HepG2 (cell line): ENCODE data around the gene DHX8. TPM values are rescaled to one million over a fixed set of nuclear protein-coding genes. Genes with fewer than 3 reads are reported as not detected.
A peak's percentile ranks its signal among the peaks of the same experiment; 100 is the strongest.

Source experiments
- HOXA7 ChIP-seq: sonication (generic); formaldehyde crosslinking; IDR thresholded peaks from 2 replicates; pipeline ENCODE4 v1.8.1; 2022; ENCODE audit warnings: mild to moderate bottlenecking, missing genetic modification reagents, moderate library complexity
- MAFK ChIP-seq, 2 experiments: IDR thresholded peaks in 1 of 2; conservative IDR thresholded peaks in 1 of 2; 2 replicates each; pipeline ENCODE4 v1.6.1; 2011; ENCODE audit warnings: improper control_type of control experiment in 2 of 2, low read length in 2 of 2
- MIER2 ChIP-seq: IDR thresholded peaks from 2 replicates; pipeline ENCODE4 v1.6.1; 2016; ENCODE audit warnings: missing biosample characterization, missing genetic modification reagents
- MNT ChIP-seq: fragments of 450-650 bp; IDR thresholded peaks from 2 replicates; pipeline ENCODE4 v1.6.1; 2016
- PHF5A ChIP-seq: IDR thresholded peaks from one replicate; pipeline ENCODE4 v1.6.1; 2018; ENCODE audit warnings: low read depth, missing genetic modification reagents; ENCODE audit not compliant: unreplicated experiment
- RARA ChIP-seq: IDR thresholded peaks from 2 replicates; pipeline ENCODE4 v1.6.1; 2016; ENCODE audit warnings: missing genetic modification reagents, missing compliant biosample characterization
- RFX3 ChIP-seq: IDR thresholded peaks from 2 replicates; pipeline ENCODE4 v1.6.1; 2016; ENCODE audit warnings: missing biosample characterization, missing genetic modification reagents
- SMARCC2 ChIP-seq: fragments of 450-650 bp; IDR thresholded peaks from 2 replicates; pipeline ENCODE4 v1.6.1; 2017; ENCODE audit warnings: antibody characterized with exemption, mild to moderate bottlenecking
- SP5 ChIP-seq: IDR thresholded peaks from 2 replicates; pipeline ENCODE4 v1.6.1; 2016; ENCODE audit warnings: low read depth, borderline replicate concordance
- TFDP2 ChIP-seq: sonication (generic); formaldehyde crosslinking; IDR thresholded peaks from 2 replicates; pipeline ENCODE4 v1.4.0; 2020; ENCODE audit warnings: missing genetic modification reagents
- THAP9 ChIP-seq: sonication (generic); formaldehyde crosslinking; IDR thresholded peaks from 2 replicates; pipeline ENCODE4; 2020; ENCODE audit warnings: missing genetic modification reagents, mild to moderate bottlenecking, borderline replicate concordance
- XRCC5 ChIP-seq: fragments of 200-400 bp; formaldehyde crosslinking; optimal IDR thresholded peaks from 2 replicates; pipeline ENCODE3; 2017; ENCODE audit warnings: mild to moderate bottlenecking, low read length
- ZC3H4 ChIP-seq: sonication (generic); formaldehyde crosslinking; IDR thresholded peaks from 2 replicates; pipeline ENCODE4 v1.4.0; 2020; ENCODE audit warnings: missing genetic modification reagents, borderline replicate concordance
- ZFP37 ChIP-seq: sonication (generic); formaldehyde crosslinking; IDR thresholded peaks from 2 replicates; pipeline ENCODE4 v1.4.0; 2020; ENCODE audit warnings: missing genetic modification reagents, borderline replicate concordance
- ZNF12 ChIP-seq: sonication (generic); formaldehyde crosslinking; IDR thresholded peaks from 2 replicates; pipeline ENCODE4 v1.5.0; 2020; ENCODE audit warnings: missing genetic modification reagents
- ZNF441 ChIP-seq: sonication (generic); formaldehyde crosslinking; IDR thresholded peaks from 2 replicates; pipeline ENCODE4 v1.7.0; 2021; ENCODE audit warnings: missing genetic modification reagents, borderline replicate concordance
- ZNF713 ChIP-seq: sonication (generic); formaldehyde crosslinking; IDR thresholded peaks from 2 replicates; pipeline ENCODE4 v1.4.0; 2020; ENCODE audit warnings: mild to moderate bottlenecking, missing genetic modification reagents
- polyA plus RNA-seq, 8 experiments: library from polyadenylated mRNA; depleted of rRNA in 3 of 8; stranded (reverse) in 7 of 8; unstranded in 1 of 8; fragments of >200 nt; fragmentation: Illumina TruSeq in 4 of 8; extraction: Trizol in 4 of 8; gene quantifications; 2 replicates each; pipeline versions ENCODE4 v1.2.1 to v1.2.3, GENCODE V29; 2011 to 2016; ENCODE audit warnings: low read depth in 4 of 8, missing spikeins in 1 of 8, mixed read lengths in 1 of 8; ENCODE audit not compliant: insufficient read depth in 1 of 8
- total RNA-seq, 5 experiments: library from RNA; depleted of rRNA; stranded (reverse); fragments of >200 nt; fragmentation: Illumina TruSeq; extraction: Trizol; gene quantifications; 2 replicates each; pipeline ENCODE4 v1.2.3, GENCODE V29; 2016; ENCODE audit warnings: low read depth in 1 of 5
- TF ChIP-seq, protein P1 (sequence below): sonication (generic); formaldehyde crosslinking; IDR thresholded peaks from 2 replicates; pipeline ENCODE4 v1.4.0; 2020; ENCODE audit warnings: missing genetic modification reagents
- TF ChIP-seq, protein P2 (sequence below): sonication (generic); formaldehyde crosslinking; IDR thresholded peaks from 2 replicates; pipeline ENCODE4 v1.8.1; 2023; ENCODE audit warnings: mild to moderate bottlenecking, missing genetic modification reagents, borderline replicate concordance

DHX8 gene
- total and polyA plus RNA-seq, 2 of the 13 experiments (the other 11 are each of a cell fraction or from before 2014, with no cell fraction given), result 24.8 to 48.9 TPM

DNA sequence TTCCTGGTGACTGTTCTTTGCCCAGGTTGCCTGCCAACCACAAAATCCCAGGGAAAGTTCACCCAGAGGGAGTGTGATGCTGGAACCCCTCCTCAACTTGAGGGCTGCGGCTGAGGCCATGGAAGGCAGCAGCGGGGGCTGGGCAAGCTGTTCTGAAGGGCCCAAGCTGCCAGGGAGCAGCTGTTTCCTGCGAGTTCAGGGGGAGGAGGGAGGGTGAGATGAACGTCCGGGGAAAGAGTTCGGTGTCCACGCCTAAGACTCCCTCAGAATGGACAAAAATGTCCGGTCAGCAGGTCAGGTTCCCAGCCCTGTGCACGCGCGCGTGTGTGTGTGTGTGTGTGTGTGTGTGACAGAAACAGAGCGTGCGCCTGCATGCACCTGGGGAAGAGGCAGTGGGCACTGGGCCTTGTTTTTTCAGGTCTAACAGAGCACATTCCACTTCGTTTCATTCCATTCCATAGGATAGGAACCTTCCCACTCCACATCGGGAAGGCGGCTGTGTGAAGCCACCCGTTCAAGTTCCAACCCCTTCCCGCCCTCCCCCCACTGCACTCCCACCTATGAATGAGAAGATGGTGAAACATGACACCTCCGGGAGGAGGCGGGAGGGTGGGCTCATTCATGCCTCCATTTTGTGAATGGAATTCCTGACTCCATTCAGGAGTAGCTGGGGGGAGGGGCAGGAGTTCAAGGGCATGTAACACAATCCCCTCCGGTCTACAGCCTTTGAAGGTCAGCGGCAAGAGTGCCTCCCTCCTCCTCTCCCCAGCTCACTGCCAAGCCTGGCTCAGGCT is 46.7 kb downstream of the DHX8 start (continued):
- TF ChIP-seq, protein P1, sequence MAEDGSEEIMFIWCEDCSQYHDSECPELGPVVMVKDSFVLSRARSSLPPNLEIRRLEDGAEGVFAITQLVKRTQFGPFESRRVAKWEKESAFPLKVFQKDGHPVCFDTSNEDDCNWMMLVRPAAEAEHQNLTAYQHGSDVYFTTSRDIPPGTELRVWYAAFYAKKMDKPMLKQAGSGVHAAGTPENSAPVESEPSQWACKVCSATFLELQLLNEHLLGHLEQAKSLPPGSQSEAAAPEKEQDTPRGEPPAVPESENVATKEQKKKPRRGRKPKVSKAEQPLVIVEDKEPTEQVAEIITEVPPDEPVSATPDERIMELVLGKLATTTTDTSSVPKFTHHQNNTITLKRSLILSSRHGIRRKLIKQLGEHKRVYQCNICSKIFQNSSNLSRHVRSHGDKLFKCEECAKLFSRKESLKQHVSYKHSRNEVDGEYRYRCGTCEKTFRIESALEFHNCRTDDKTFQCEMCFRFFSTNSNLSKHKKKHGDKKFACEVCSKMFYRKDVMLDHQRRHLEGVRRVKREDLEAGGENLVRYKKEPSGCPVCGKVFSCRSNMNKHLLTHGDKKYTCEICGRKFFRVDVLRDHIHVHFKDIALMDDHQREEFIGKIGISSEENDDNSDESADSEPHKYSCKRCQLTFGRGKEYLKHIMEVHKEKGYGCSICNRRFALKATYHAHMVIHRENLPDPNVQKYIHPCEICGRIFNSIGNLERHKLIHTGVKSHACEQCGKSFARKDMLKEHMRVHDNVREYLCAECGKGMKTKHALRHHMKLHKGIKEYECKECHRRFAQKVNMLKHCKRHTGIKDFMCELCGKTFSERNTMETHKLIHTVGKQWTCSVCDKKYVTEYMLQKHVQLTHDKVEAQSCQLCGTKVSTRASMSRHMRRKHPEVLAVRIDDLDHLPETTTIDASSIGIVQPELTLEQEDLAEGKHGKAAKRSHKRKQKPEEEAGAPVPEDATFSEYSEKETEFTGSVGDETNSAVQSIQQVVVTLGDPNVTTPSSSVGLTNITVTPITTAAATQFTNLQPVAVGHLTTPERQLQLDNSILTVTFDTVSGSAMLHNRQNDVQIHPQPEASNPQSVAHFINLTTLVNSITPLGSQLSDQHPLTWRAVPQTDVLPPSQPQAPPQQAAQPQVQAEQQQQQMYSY, result peak; percentile 93
- peak; percentile 97 for TF ChIP-seq PHF5A (CRISPR knock-in tag)
- peak; percentile 93 for TF ChIP-seq XRCC5
- no peak for TF ChIP-seq HOXA7 (CRISPR knock-in tag)
- peak; percentile 92 for TF ChIP-seq ZC3H4 (CRISPR knock-in tag)
- TF ChIP-seq ZFP37 (CRISPR knock-in tag), result peak; percentile 69; the same call in 1 of the 2 replicates
- TF ChIP-seq, protein P2, sequence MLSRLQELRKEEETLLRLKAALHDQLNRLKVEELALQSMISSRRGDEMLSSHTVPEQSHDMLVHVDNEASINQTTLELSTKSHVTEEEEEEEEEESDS (CRISPR knock-in tag), result peak; percentile 94; the same call in 1 of the 2 replicates
- peak; percentile 97 for TF ChIP-seq SP5 (CRISPR knock-in tag)
- TF ChIP-seq ZNF441 (CRISPR knock-in tag), result peak; percentile 55; the same call in 1 of the 2 replicates
- TF ChIP-seq ZNF713, result no peak
- peak; percentile 90 for TF ChIP-seq MIER2
- no peak for TF ChIP-seq SMARCC2
- TF ChIP-seq MNT, result peak; percentile 49
- peak; percentile 99 for TF ChIP-seq RARA (CRISPR knock-in tag)
- peak; percentile 90 for TF ChIP-seq TFDP2
- TF ChIP-seq ZNF12 (CRISPR knock-in tag), result peak; percentile 54; the same call in 1 of the 2 replicates
- peak; percentile 70 to 87 for TF ChIP-seq MAFK (conservative IDR thresholded peaks at IDR 0.05 in 1 of 2, IDR thresholded peaks at IDR 0.05 in 1 of 2; ENCODE audit: low read length in 2 of 2)
- peak; percentile 75; the same call in 1 of the 2 replicates for TF ChIP-seq THAP9 (CRISPR knock-in tag)
- TF ChIP-seq RFX3, result peak; percentile 29; the same call in 1 of the 2 replicates
